B cell (primary cell): ENCODE results near the gene METTL4. TPM values are rescaled to one million over a fixed set of nuclear protein-coding genes. Genes with fewer than 3 reads are reported as not detected.

ENCODE experiments used
- ATAC-seq: fragments of 200-7000 bp; cut with Tn5 transposase; one replicate; pipeline ENCODE4 v1.10.0; 2021; ENCODE audit warnings: low read depth, mild to moderate bottlenecking, moderate number of reproducible peaks, moderate library complexity
- CTCF ChIA-PET: fragments of 350-600 bp; sonication (Branson Sonifier 250); formaldehyde crosslinking; loops from one replicate; lab custom pipeline; 2021; ENCODE audit warnings: antibody characterized with exemption, inconsistent platforms; lab: Charles Lee
- POLR2A ChIA-PET: fragments of 350-600 bp; sonication (Branson Sonifier 250); formaldehyde crosslinking; loops from one replicate; lab custom pipeline; 2021; ENCODE audit warnings: antibody characterized with exemption; lab: Charles Lee
- DNase-seq: peaks from one replicate; pipeline ENCODE4 v3.0.0; 2013
- H2AFZ ChIP-seq: 2 replicates; pipeline ENCODE4 v1.6.1; 2012; ENCODE audit warnings: mild to moderate bottlenecking, low read depth, low read length; ENCODE audit not compliant: insufficient read depth, poor library complexity, severe bottlenecking
- H3K27ac ChIP-seq, 2 donors: 1 replicate in 1 of 2; 2 replicates in 1 of 2; pipeline ENCODE4 v1.5.1; 2012 to 2013; ENCODE audit warnings: low read length in 2 of 2, mild to moderate bottlenecking in 2 of 2, moderate library complexity in 1 of 2
- H3K27me3 ChIP-seq, 4 experiments: fragments of 200-600 bp in 1 of 4; sonication (generic) in 1 of 4; replicated peaks in 1 of 4; 1 replicate in 2 of 4; 2 replicates in 2 of 4; pipeline versions ENCODE4 v1.6.1 to v1.7.0; 2013 to 2016; ENCODE audit warnings: low read length in 3 of 4, mild to moderate bottlenecking in 2 of 4, mixed read lengths in 1 of 4, moderate library complexity in 1 of 4; ENCODE audit not compliant: insufficient read depth in 4 of 4, control insufficient read depth in 3 of 4; ENCODE audit errors: control extremely low read depth in 1 of 4
- H3K36me3 ChIP-seq, 2 experiments: replicated peaks in 1 of 2; 1 replicate in 1 of 2; 2 replicates in 1 of 2; pipeline versions ENCODE4 v1.6.1 to v1.7.1; 2013; ENCODE audit warnings: low read length in 1 of 2; ENCODE audit not compliant: insufficient read depth in 2 of 2, control insufficient read depth in 1 of 2; ENCODE audit errors: control extremely low read depth in 1 of 2, extremely low read depth in 1 of 2
- H3K4me1 ChIP-seq, 2 donors: fragments of 200-600 bp in 1 of 2; sonication (generic) in 1 of 2; 1 replicate in 1 of 2; 2 replicates in 1 of 2; pipeline versions ENCODE4 v1.5.1 to v1.6.1; 2013 to 2017; ENCODE audit warnings: low read length in 2 of 2; ENCODE audit not compliant: control insufficient read depth in 2 of 2, insufficient read depth in 2 of 2
- H3K4me2 ChIP-seq: replicated peaks from 2 replicates; pipeline ENCODE3; 2012; ENCODE audit warnings: mild to moderate bottlenecking, low read depth, low read length; ENCODE audit not compliant: poor library complexity, severe bottlenecking
- H3K4me3 ChIP-seq, 5 experiments: fragments of 200-600 bp in 1 of 5; sonication (generic) in 1 of 5; 1 replicate in 3 of 5; 2 replicates in 2 of 5; pipeline versions ENCODE4 v1.5.1 to v1.7.0; 2011 to 2016; ENCODE audit warnings: low read length in 4 of 5, mild to moderate bottlenecking in 4 of 5, low read depth in 2 of 5, control low read depth in 1 of 5, moderate library complexity in 1 of 5; ENCODE audit not compliant: insufficient read depth in 1 of 5; ENCODE audit errors: control extremely low read depth in 1 of 5, extremely low read depth in 1 of 5
- H3K79me2 ChIP-seq: fragments of 200-600 bp; sonication (generic); one replicate; pipeline ENCODE4 v1.6.0; 2016; ENCODE audit warnings: low read length; ENCODE audit not compliant: control insufficient read depth, insufficient read depth
- H3K9ac ChIP-seq: fragments of 200-600 bp; sonication (generic); 2 replicates; pipeline ENCODE4 v1.6.1; 2017; ENCODE audit warnings: mild to moderate bottlenecking, low read length, moderate library complexity
- H3K9me3 ChIP-seq, 3 donors: one replicate each; pipeline versions ENCODE4 v1.6.1 to v1.7.1; 2013; ENCODE audit warnings: low read length in 2 of 3; ENCODE audit not compliant: control insufficient read depth in 2 of 3, insufficient read depth in 1 of 3; ENCODE audit errors: control extremely low read depth in 1 of 3
- H4K20me1 ChIP-seq: 2 replicates; pipeline ENCODE4 v1.6.0; 2012; ENCODE audit warnings: mild to moderate bottlenecking, low read length; ENCODE audit not compliant: insufficient read depth, control insufficient read depth, poor library complexity, severe bottlenecking
- H3K27ac Mint-ChIP-seq: one replicate; pipeline ENCODE4 v1.8.0; 2021; ENCODE audit warnings: mixed read lengths
- H3K27me3 Mint-ChIP-seq: one replicate; pipeline ENCODE4 v1.8.0; 2021; ENCODE audit warnings: mixed read lengths
- H3K4me1 Mint-ChIP-seq: one replicate; pipeline ENCODE4 v1.8.0; 2021; ENCODE audit warnings: mixed read lengths
- H3K4me3 Mint-ChIP-seq: one replicate; pipeline ENCODE4 v1.8.0; 2021; ENCODE audit warnings: mixed read lengths
- H3K9me3 Mint-ChIP-seq: one replicate; pipeline ENCODE4 v1.8.0; 2022; ENCODE audit warnings: mixed read lengths; ENCODE audit not compliant: insufficient read depth
- EZH2 ChIP-seq: IDR thresholded peaks from 2 replicates; pipeline ENCODE4 v1.6.1; 2012; ENCODE audit warnings: borderline replicate concordance, low read depth, mild to moderate bottlenecking, moderate library complexity, low read length; ENCODE audit not compliant: insufficient read depth, poor library complexity, severe bottlenecking
- WGBS: methylation state at CpG from one replicate; pipeline ENCODE4 v1.1.5; 2013; ENCODE audit warnings: missing lambda C conversion rate; ENCODE audit not compliant: insufficient coverage; 5-methylcytosine and 5-hydroxymethylcytosine counted together
- intact Hi-C: fragments of 100-400 bp; cut with micrococcal nuclease; formaldehyde crosslinking; loops from one replicate; pipeline ENCODE4 v1.10.0; 2022
- polyA plus RNA-seq: library from polyadenylated mRNA; depleted of rRNA; stranded (reverse); fragments of >200 nt; gene quantifications from 2 replicates; pipeline ENCODE4 v1.2.3, GENCODE V29; 2012
- total RNA-seq, 2 donors: library from RNA; stranded (reverse); fragments of 120-200 nt in 1 of 2; gene quantifications; 1 replicate in 1 of 2; 2 replicates in 1 of 2; pipeline versions ENCODE4 v1.2.3 to v1.2.4, GENCODE V29; 2013 to 2022
- TF ChIP-seq, protein P1 (sequence below): fragments of 200-600 bp; IDR thresholded peaks from one replicate; pipeline ENCODE4 v1.8.0; 2022; ENCODE audit warnings: antibody characterized with exemption, mild to moderate bottlenecking

The METTL4 gene
- total and polyA plus RNA-seq, 2 donors (not counting 1 experiment from before 2014, with no cell fraction given): 12.9 to 31.6 TPM

DNA sequence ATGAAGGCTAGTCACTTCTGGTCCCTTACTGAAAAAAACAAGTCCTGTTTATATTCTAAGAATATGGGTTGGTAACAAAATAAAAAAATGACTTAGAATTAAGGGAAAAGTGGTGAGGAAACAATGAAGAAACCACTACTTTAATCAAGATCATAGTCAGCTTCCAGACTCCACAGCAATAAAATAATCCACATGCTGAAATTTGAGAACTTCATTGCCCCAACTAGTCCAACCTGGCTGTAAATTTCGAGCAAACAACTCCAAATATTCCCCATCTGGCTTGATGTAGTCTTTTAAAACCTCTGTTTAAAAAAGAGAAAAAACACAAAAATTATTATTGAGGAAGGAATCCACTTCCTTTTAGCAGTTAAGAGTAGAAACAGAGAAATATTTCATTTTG, 32.5 kb downstream of the METTL4 start:
- no peak overlapping the region for H3K4me2 ChIP-seq
- no peak for DNase-seq
- no peak overlapping the region for H3K4me3 Mint-ChIP-seq
- no peak overlapping the region for H3K9ac ChIP-seq
- no peaks in the 10 kb centered on the region for H3K27me3 Mint-ChIP-seq
- ChIA-PET CTCF (no interaction called here), POLR2A (no interaction called here)
- intact Hi-C loops: no loop called here
- H3K27me3 ChIP-seq: no peaks in the 10 kb centered on the region
- ATAC-seq: no peak
- no peak overlapping the region for H2AFZ ChIP-seq
- WGBS: no CpG with 5 or more reads among the region's 1 CpG
- peaks cover 34% of the 10 kb centered on the region for H3K4me1 Mint-ChIP-seq
- H3K27ac Mint-ChIP-seq: no peak overlapping the region
- H3K4me3 ChIP-seq: no peak overlapping the region
- peaks cover 28 to 30% of the 10 kb centered on the region in 2 donors for H3K4me1 ChIP-seq
- H3K79me2 ChIP-seq: no peaks in the 10 kb centered on the region
- H4K20me1 ChIP-seq: no peaks in the 10 kb centered on the region
- H3K27ac ChIP-seq: no peak overlapping the region
- no peaks in the 10 kb centered on the region for H3K9me3 Mint-ChIP-seq
- no peak for TF ChIP-seq EZH2
- TF ChIP-seq, protein P1, sequence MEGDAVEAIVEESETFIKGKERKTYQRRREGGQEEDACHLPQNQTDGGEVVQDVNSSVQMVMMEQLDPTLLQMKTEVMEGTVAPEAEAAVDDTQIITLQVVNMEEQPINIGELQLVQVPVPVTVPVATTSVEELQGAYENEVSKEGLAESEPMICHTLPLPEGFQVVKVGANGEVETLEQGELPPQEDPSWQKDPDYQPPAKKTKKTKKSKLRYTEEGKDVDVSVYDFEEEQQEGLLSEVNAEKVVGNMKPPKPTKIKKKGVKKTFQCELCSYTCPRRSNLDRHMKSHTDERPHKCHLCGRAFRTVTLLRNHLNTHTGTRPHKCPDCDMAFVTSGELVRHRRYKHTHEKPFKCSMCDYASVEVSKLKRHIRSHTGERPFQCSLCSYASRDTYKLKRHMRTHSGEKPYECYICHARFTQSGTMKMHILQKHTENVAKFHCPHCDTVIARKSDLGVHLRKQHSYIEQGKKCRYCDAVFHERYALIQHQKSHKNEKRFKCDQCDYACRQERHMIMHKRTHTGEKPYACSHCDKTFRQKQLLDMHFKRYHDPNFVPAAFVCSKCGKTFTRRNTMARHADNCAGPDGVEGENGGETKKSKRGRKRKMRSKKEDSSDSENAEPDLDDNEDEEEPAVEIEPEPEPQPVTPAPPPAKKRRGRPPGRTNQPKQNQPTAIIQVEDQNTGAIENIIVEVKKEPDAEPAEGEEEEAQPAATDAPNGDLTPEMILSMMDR: no peak
- H3K9me3 ChIP-seq: no peaks in the 10 kb centered on the region
- peaks cover 4 to 6% of the 10 kb centered on the region in 2 experiments for H3K36me3 ChIP-seq

DNA sequence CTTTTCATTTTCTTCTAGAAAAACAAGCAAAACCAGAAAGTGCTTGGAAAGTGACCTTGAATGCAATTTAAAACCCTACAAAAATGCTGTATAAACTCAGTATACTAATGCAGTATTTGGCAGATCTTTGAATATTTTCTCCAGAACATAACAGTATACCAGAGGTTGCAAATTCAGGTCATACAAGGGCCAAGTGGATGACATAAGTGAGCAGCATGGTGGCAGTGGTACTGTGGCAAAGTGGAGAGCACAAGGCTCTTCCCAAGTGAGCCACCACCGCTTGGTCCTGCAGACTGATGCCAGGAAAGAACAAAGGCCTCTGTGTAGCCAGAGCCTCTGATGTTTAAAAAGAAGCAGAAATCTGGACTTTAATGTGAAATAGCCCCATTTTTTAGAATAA, 33.1 kb downstream of the METTL4 start:
- H3K27me3 Mint-ChIP-seq: no peaks in the 10 kb centered on the region
- H3K9ac ChIP-seq: no peak overlapping the region
- H3K27ac Mint-ChIP-seq: no peak overlapping the region
- H3K27me3 ChIP-seq: no peaks in the 10 kb centered on the region
- DNase-seq (no peak), ATAC-seq (no peak)
- no peak overlapping the region for H3K27ac ChIP-seq
- H3K9me3 Mint-ChIP-seq: no peaks in the 10 kb centered on the region
- peaks cover 2 to 6% of the 10 kb centered on the region in 2 experiments for H3K36me3 ChIP-seq
- H3K4me2 ChIP-seq: no peak overlapping the region
- no peak overlapping the region for H3K4me3 Mint-ChIP-seq
- H2AFZ ChIP-seq: no peak overlapping the region
- CTCF ChIA-PET: no interaction called here
- POLR2A ChIA-PET: interaction anchor here (0.6 kb wide), 1 partner anchor 14 kb away, joined by 4 read pairs; no protein-coding TSS in a partner anchor
- intact Hi-C loops: no loop called here
- no peaks in the 10 kb centered on the region for H3K9me3 ChIP-seq
- no peak overlapping the region for H3K4me3 ChIP-seq
- peaks cover 28 to 30% of the 10 kb centered on the region in 2 donors for H3K4me1 ChIP-seq
- H3K4me1 Mint-ChIP-seq: peaks cover 36% of the 10 kb centered on the region
- no peaks in the 10 kb centered on the region for H3K79me2 ChIP-seq
- WGBS: 86% methylated on average over 1 of the region's 1 CpG
- TF ChIP-seq, protein P1: no peak
- no peak for TF ChIP-seq EZH2
- H4K20me1 ChIP-seq: no peaks in the 10 kb centered on the region
